GM18526 (cell line): ENCODE measurements around the gene DVL1.

Experiments
- POLR2A ChIP-seq: IDR thresholded peaks from 3 replicates; pipeline ENCODE4 v1.6.1; 2011; ENCODE audit not compliant: insufficient read length; ENCODE audit errors: extremely low read depth

Gene DVL1

GRCh38 chr1:1376551-1377226 lies 27.5 kb upstream of the DVL1 start:
- TF ChIP-seq POLR2A: no peak

- peak; percentile 84 for TF ChIP-seq POLR2A
Observed at GRCh38 chr1:1374929-1375662, 25.9 kb upstream of the DVL1 start, which contains the start of gene AURKAIP1. TSS of gene AURKAIP1 (minus strand) at chr1:1375207. CDS start at chr1:1374756, 451 bp downstream.

- no peak for TF ChIP-seq POLR2A
Observed at GRCh38 chr1:1374589-1374928, 25.3 kb upstream of the DVL1 start.

- no peak for TF ChIP-seq POLR2A
Observed at GRCh38 chr1:1373815-1374588, 24.8 kb upstream of the DVL1 start.

GRCh38 chr1:1373051-1373814 lies 24.0 kb upstream of the DVL1 start:
- TF ChIP-seq POLR2A: no peak

- TF ChIP-seq POLR2A: no peak
Observed at GRCh38 chr1:1371746-1372711, 22.8 kb upstream of the DVL1 start.

GRCh38 chr1:1371364-1371745 lies 22.1 kb upstream of the DVL1 start:
- TF ChIP-seq POLR2A: no peak

- TF ChIP-seq POLR2A: no peak
Observed at GRCh38 chr1:1370771-1371300, 21.6 kb upstream of the DVL1 start.

- TF ChIP-seq POLR2A: no peak
Observed at GRCh38 chr1:1367315-1367714, 18.1 kb upstream of the DVL1 start.

- no peak for TF ChIP-seq POLR2A
Observed at GRCh38 chr1:1366699-1367066, 17.5 kb upstream of the DVL1 start.

GRCh38 chr1:1365875-1366698 lies 16.9 kb upstream of the DVL1 start:
- TF ChIP-seq POLR2A: no peak

- no peak for TF ChIP-seq POLR2A
Observed at GRCh38 chr1:1364266-1364665, 15.0 kb upstream of the DVL1 start.

- no peak for TF ChIP-seq POLR2A
Observed at GRCh38 chr1:1361982-1362423, 12.8 kb upstream of the DVL1 start.
